ENCODE results near the gene NT5DC3.

- TF ChIP-seq TAF1 (IDR thresholded peaks at IDR 0.05; ENCODE audit: borderline replicate concordance, low read depth, low read length) (no peak), POLR2AphosphoS5 (IDR thresholded peaks at IDR 0.05; ENCODE audit: low read depth, low read length) (no peak), POLR2A (IDR thresholded peaks at IDR 0.05; ENCODE audit: low read depth, low read length) (no peak)
Measured at GRCh38 chr12:103830730-103831320, 10.2 kb downstream of the NT5DC3 start.
